Fibroblast of the aortic adventitia (primary cell): ENCODE measurements around the gene HCFC1R1. TPM values are rescaled to one million over a fixed set of nuclear protein-coding genes. Genes with fewer than 3 reads are reported as not detected.

Experiments used
- DNase-seq: peaks from one replicate; pipeline ENCODE4 v3.0.0-alpha.2; 2010; ENCODE audit warnings: low read depth
- H3K4me3 ChIP-seq: 2 replicates; pipeline ENCODE4 v1.5.1; 2011; ENCODE audit warnings: low read depth, mild to moderate bottlenecking, control low read depth, low read length, moderate library complexity
- CTCF ChIP-seq: IDR thresholded peaks from 2 replicates; pipeline ENCODE4 v1.5.1; 2011; ENCODE audit warnings: mild to moderate bottlenecking, low read length, control low read depth, inconsistent platforms; ENCODE audit not compliant: insufficient read depth
- total RNA-seq: library from RNA; depleted of rRNA; stranded (reverse); fragments of >200 nt; gene quantifications from 2 replicates; pipeline ENCODE4 v1.2.3, GENCODE V29; 2012; ENCODE audit warnings: low replicate concordance

Gene HCFC1R1
- total RNA-seq, 1 donor = 45.6 TPM

GRCh38 chr16:3047387-3047720 is 23.6 kb upstream of the HCFC1R1 start:
- H3K4me3 ChIP-seq = no peak overlapping the region
- TF ChIP-seq CTCF = no peak
- DNase-seq = no peak

GRCh38 chr16:3046641-3047386 is 23.1 kb upstream of the HCFC1R1 start:
- no peak overlapping the region for H3K4me3 ChIP-seq
- no peak for TF ChIP-seq CTCF
- no peak for DNase-seq

GRCh38 chr16:3045758-3046640 is 22.3 kb upstream of the HCFC1R1 start, which contains the start of gene MMP25:
Gene MMP25, plus strand, starts transcription at chr16:3046561. Its CDS starts 357 bp downstream, at chr16:3046918.
- DNase-seq = no peak
- no peak for TF ChIP-seq CTCF

GRCh38 chr16:3044708-3045107 is 21.0 kb upstream of the HCFC1R1 start:
- TF ChIP-seq CTCF = no peak
- no peak overlapping the region for H3K4me3 ChIP-seq
- DNase-seq = no peak

More at GRCh38 chr16:3045758-3046640, 22.3 kb upstream of the HCFC1R1 start, which contains the start of gene MMP25:
- peak within 1 kb of the TSS; percentile 53 for H3K4me3 ChIP-seq

GRCh38 chr16:3042376-3042775 is 18.6 kb upstream of the HCFC1R1 start:
- TF ChIP-seq CTCF = no peak
- no peak for DNase-seq
- H3K4me3 ChIP-seq = no peak overlapping the region

- TF ChIP-seq CTCF = no peak
- no peak for DNase-seq
- no peak overlapping the region for H3K4me3 ChIP-seq
Measured at GRCh38 chr16:3038896-3039295, 15.2 kb upstream of the HCFC1R1 start.
